Stimulated activated CD4-positive, alpha-beta T cell treated with anti-CD3 and anti-CD28 coated beads, Interleukin-4, amount 100 ng/mL, for 4 hours (primary cell): ENCODE data around the gene AFG3L2.
A peak's percentile ranks its signal among the peaks of the same experiment; 100 is the strongest.
"Not testable (repeated sequence)": the region's sequence is repeated elsewhere in the genome, so short reads cannot be mapped to it uniquely, and the experiment has no call there.

Experiments used
- DNase-seq, 2 experiments: peaks; one replicate each; pipeline ENCODE4 v3.0.0-alpha.2; 2020

The AFG3L2 gene

GRCh38 chr18:12394428-12394827 is 17.4 kb upstream of the AFG3L2 start:
- DNase-seq = peak in 1 of 2 experiments; percentile 7

DNA sequence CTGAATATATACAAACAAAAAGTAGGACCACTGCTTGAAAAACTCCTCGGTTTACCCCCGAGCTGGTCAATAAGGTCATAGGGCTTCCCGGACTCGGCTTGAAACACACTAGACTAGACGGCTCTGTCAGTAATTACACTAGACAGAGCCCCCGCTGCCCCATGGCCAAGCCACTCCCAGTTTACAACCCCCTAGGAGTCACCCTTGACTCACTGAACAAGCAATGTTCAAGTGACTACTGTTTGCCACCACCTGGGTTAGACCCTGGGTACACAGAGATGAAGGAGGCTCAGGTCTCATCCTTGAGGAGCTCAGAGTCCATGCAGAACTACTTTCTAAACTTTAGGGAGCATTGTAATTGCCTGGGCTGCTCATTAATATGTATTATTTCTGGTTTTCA is 17.0 kb upstream of the AFG3L2 start:
- no peak for DNase-seq

GRCh38 chr18:12393510-12393909 is 16.5 kb upstream of the AFG3L2 start:
- no peak for DNase-seq

GRCh38 chr18:12391487-12392165 is 14.6 kb upstream of the AFG3L2 start:
- DNase-seq = peak; percentile 30 to 37

DNA sequence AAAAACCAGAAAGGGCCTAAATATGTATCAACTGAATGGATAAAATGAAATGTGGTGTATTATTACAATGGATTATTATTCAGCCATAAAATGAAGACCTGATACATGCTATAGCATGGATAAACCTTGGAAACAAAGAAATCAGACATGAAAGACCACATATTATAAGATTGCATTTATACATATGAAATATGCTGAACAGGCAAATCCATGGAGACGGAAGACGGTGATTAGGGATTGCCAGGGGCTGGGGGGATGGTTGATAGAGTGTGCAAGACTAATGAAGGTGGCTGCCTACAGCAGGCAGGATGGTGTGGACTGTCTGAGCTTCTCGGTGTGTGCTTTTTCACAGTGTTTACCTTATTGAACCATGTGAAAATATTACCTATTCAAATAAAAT is 11.4 kb upstream of the AFG3L2 start:
- DNase-seq = no peak

GRCh38 chr18:12384261-12384660 is 7.2 kb upstream of the AFG3L2 start:
- no peak for DNase-seq

GRCh38 chr18:12383759-12384158 is 6.7 kb upstream of the AFG3L2 start:
- DNase-seq = not testable (repeated sequence)

DNA sequence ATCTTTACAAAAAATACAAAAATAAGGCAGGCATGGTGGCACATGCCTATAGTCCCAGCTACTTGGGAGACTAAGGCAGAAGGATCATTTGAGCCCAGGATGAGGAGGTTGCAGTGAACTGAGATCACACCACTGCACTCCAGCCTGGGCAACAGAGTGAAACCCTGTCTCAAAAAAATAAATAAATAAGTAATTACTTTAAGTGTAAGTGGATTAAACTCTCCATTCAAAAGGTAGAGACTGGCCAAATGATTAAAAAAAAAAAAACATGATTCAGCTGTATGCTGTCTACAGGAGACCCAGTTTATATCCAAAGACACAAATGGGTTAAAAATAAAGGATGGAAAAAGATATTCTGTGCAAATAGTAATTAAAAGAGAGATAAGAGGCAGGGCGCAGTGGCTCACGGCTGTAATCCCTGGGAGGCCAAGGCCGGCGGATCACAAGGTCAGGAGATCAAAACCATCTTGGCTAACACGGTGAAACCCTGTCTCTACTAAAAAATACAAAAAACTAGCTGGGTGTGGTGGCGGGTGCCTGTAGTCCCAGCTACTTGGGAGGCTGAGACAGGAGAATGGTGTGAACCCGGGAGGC is 5.3 kb upstream of the AFG3L2 start:
- DNase-seq = not testable (repeated sequence)

DNA sequence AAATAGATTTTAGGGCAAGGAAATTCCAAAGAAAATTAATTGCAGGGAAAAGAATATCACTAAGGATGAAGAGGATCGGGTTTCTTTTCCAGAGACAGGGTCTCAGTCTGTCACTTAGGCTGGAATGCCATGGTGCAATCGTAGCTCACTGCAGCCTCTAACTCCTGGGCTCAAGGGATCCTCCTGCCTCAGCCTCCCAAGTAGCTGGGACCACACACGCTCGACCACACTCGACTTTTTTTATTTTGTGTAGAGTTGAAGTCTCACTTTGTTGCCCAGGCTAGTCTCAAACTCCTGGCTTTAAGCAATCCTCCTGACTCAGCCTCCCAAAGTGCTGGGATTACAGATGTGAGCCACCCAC is 1.2 kb upstream of the AFG3L2 start:
- not testable (repeated sequence) for DNase-seq

DNA sequence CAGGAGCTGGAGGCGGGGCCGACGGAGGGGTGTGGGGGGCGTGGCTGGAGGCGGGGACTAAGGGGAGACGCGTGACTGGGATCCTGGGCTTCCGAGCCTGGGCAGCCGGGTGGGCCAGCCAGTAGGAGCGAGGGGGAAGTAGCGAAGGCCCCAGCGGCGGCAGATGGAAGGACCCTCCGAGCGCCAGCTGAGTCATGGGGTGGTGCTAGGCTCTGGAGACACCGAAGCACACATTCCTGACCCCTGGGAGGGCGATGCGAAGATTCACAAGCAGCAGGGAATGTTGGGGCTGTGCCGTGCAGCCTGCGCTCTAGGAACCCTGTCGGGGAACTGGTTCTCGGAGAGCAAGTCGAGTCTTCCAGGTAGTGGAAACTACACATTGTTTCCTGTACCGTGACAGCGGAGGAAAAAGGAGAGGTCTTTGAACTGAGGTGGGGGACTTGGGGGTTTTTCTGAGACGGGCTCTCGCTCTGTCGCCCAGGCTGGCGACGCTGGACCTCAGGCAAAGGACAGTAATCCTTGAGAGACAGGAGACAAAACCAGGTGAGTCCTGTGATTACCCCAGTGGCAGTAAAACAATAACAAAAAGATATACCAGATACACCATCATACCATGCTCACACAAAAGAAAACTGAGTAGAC is 650 bp upstream of the AFG3L2 start:
- DNase-seq = no peak

DNA sequence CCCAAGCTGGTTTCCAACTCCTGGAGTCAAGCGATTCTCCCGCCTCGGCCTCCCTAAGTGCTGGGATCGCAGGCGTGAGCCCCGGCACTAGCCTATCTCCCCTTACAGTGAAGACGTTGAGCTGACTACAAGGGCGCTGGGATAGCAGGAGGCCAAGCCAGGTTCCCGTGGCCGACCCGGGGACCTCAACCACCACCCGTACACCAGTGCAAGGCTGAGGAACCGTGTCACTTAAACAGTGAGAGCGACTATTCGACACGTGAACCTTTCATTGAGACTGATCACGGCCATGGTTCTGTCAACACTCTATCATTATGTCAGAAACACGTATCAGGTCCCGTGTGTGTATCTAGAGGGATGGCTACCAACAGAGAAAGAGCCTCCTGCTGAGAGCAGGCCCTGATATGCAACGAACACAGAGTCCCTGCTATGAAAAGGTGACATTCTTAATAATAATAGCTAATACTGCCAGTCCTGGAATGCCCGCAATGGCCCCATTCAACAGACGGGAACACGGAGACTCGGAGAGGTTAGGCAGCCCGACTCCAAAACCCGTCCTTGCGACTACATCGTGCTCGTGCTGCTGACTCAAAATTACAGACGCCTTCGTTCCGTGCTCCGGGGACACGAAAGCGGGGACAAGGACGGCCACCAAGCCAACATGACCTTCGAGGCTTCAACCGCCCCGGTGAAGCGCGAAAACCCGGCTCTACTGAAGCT is 833 bp downstream of the AFG3L2 start:
- no peak for DNase-seq

DNA sequence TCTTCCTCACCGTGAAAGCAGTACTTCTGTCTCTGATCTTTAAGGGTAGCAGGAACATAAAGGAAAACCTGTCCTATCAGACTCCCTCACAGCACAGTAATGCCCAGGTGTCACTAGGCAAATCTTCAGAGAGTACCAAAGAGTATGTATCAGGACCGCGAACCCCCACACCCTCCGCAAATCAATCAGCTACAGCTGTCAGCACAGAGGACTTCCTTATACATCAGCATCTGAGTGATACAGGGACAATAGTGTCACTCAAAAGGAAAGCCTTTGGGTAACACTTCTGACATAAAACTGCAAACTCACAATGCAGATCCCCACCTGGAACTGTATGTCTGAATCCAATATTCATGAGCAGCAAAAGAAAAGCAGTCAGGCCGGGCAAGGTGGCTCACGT is 2.6 kb downstream of the AFG3L2 start:
- DNase-seq = no peak

GRCh38 chr18:12373771-12374116 is 3.3 kb downstream of the AFG3L2 start:
- DNase-seq = no peak

- no peak for DNase-seq
Observed at GRCh38 chr18:12373116-12373770, 3.8 kb downstream of the AFG3L2 start.

- DNase-seq = no peak
Observed at GRCh38 chr18:12372406-12372805, 4.6 kb downstream of the AFG3L2 start.

DNA sequence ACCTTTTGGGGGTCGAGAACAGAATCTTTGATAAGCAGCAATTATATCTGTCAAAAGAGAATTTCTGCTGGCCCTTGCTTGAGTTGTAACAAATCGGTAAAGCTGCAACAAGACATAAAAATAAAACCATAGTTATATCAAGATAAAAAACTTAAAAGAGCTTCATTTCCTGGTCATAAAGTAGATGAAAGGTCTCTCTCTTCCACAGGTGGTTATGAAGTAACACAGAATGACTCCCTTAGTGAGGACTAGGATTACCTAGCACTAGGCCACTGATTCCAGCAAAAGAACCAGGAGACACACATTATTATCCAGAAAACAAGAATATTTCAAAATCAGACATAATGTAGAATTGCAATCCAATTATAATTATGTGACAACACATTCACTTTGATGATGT is 5.4 kb downstream of the AFG3L2 start:
- DNase-seq = no peak

DNA sequence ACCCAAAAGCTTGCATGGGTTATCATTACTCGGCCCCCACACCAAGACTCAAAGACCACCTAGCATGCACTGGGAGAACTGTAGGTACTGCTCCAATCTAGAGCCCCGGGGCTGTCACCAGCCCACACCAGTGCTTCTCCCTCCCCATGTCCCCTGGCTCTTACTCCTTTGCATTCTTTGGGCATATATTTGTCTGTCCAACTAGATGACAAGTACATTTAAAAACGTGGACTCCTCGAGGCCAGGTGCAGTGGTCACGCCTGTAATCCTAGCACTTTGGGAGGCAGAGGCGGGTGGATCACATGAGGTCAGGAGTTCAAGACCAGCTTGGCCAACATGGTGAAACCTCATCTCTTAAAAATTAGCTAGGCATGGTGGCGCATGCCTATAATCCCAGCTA is 7.8 kb downstream of the AFG3L2 start:
- no peak for DNase-seq

DNA sequence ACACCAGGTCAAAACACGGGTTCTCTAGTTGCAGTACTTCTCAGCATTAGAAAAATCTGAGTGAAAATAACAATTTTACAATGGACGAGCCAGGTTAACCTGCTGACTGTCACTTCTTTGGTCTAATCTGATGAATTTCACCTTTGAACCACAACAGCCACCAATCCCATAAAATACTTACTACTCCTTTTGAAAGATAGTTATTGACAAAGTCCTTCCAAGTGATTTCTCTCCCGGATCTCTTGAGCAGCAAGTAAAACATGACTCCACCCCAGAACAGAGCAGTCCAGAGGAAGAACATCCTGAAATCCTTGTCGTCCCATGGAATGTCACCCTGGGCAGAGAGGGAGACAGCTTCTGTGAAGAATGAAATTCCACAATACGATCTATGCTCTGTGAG is 10.2 kb downstream of the AFG3L2 start:
- no peak for DNase-seq

- no peak for DNase-seq
Observed at GRCh38 chr18:12366379-12366778, 10.6 kb downstream of the AFG3L2 start.

GRCh38 chr18:12362473-12363174 is 14.4 kb downstream of the AFG3L2 start:
- no peak for DNase-seq

GRCh38 chr18:12361770-12362378 is 15.2 kb downstream of the AFG3L2 start:
- no peak for DNase-seq

GRCh38 chr18:12359515-12359927 is 17.5 kb downstream of the AFG3L2 start:
- DNase-seq = no peak
